Hematopoietic multipotent progenitor cell (in vitro differentiated cells): ENCODE results near the gene GLOD5. TPM values are rescaled to one million over a fixed set of nuclear protein-coding genes. Genes with fewer than 3 reads are reported as not detected.

ENCODE experiments used
- DNase-seq, 3 donors: peaks; one replicate each; pipeline ENCODE4 v3.0.0-alpha.2; 2011 to 2015; ENCODE audit warnings: low read depth in 2 of 3, low spot score in 2 of 3
- total RNA-seq: library from RNA; depleted of rRNA; stranded (reverse); fragments of >200 nt; gene quantifications from one replicate; pipeline ENCODE4 v1.2.3, GENCODE V29; 2012

GLOD5 gene
- total RNA-seq, 1 donor, result 0.27 TPM

- no peak for DNase-seq
Observed at GRCh38 chrX:48753708-48754228, 7.8 kb upstream of the GLOD5 start.

- no peak for DNase-seq
Observed at GRCh38 chrX:48754238-48754637, 7.3 kb upstream of the GLOD5 start.

GRCh38 chrX:48769230-48769629 is 7.7 kb downstream of the GLOD5 start:
- no peak for DNase-seq

- DNase-seq, result no peak
Observed at GRCh38 chrX:48770296-48770695, 8.7 kb downstream of the GLOD5 start.

- DNase-seq, result no peak
Observed at GRCh38 chrX:48772602-48773001, 11.1 kb downstream of the GLOD5 start.

- DNase-seq, result no peak
Observed at GRCh38 chrX:48776818-48777439, 15.4 kb downstream of the GLOD5 start.

- no peak for DNase-seq
Observed at GRCh38 chrX:48779399-48779798, 17.9 kb downstream of the GLOD5 start.

GRCh38 chrX:48781705-48782104 is 20.2 kb downstream of the GLOD5 start:
- no peak for DNase-seq

- DNase-seq, result no peak
Observed at GRCh38 chrX:48782216-48782615, 20.7 kb downstream of the GLOD5 start.

GRCh38 chrX:48782795-48783194 is 21.2 kb downstream of the GLOD5 start:
- peak in 2 of 3 donors; percentile 51 to 64 for DNase-seq

GRCh38 chrX:48784726-48785125 is 23.2 kb downstream of the GLOD5 start:
- no peak for DNase-seq

GRCh38 chrX:48785186-48785539 is 23.6 kb downstream of the GLOD5 start:
- no peak for DNase-seq

GRCh38 chrX:48785540-48786214 is 24.1 kb downstream of the GLOD5 start:
- peak in 1 of 3 donors; percentile 6 for DNase-seq

- no peak for DNase-seq
Observed at GRCh38 chrX:48786341-48786800, 24.8 kb downstream of the GLOD5 start, which contains the start of gene GATA1. Gene GATA1, plus strand, starts transcription at chrX:48786590. Its CDS starts 4,520 bp downstream, at chrX:48791110.

GRCh38 chrX:48786825-48787504 is 25.4 kb downstream of the GLOD5 start:
- no peak for DNase-seq

- DNase-seq, result no peak
Observed at GRCh38 chrX:48787505-48788443, 26.2 kb downstream of the GLOD5 start.

- peak in 1 of 3 donors; percentile 44 for DNase-seq
Observed at GRCh38 chrX:48789366-48790220, 28.0 kb downstream of the GLOD5 start.

- DNase-seq, result no peak
Observed at GRCh38 chrX:48790477-48790876, 28.9 kb downstream of the GLOD5 start.

- DNase-seq, result no peak
Observed at GRCh38 chrX:48791063-48791820, 29.7 kb downstream of the GLOD5 start.
